Activated CD8-positive, alpha-beta T cell treated with anti-CD3 and anti-CD28 coated beads for 36 hours (primary cell): ENCODE results near the gene CLCN5. TPM values are rescaled to one million over a fixed set of nuclear protein-coding genes. Genes with fewer than 3 reads are reported as not detected.

Experiments
- ATAC-seq: fragments of 200-7000 bp; cut with Tn5 transposase; one replicate; pipeline ENCODE4 v1.10.0; 2021; ENCODE audit warnings: mild to moderate bottlenecking, moderate library complexity
- CTCF ChIA-PET: fragments of 350-600 bp; sonication (Branson Sonifier 250); formaldehyde crosslinking; loops from one replicate; lab custom pipeline; 2021; ENCODE audit warnings: antibody characterized with exemption; lab: Charles Lee
- POLR2A ChIA-PET: fragments of 350-600 bp; sonication (Branson Sonifier 250); formaldehyde crosslinking; loops from one replicate; lab custom pipeline; 2021; ENCODE audit warnings: antibody characterized with exemption; lab: Charles Lee
- DNase-seq: peaks from one replicate; pipeline ENCODE4 v3.0.0-alpha.2; 2020
- H3K27ac Mint-ChIP-seq: one replicate; pipeline ENCODE4 v1.8.0; 2021; ENCODE audit warnings: mild to moderate bottlenecking, mixed read lengths
- H3K27me3 Mint-ChIP-seq: one replicate; pipeline ENCODE4 v1.8.0; 2021; ENCODE audit warnings: mixed read lengths
- H3K36me3 Mint-ChIP-seq: one replicate; pipeline ENCODE4 v1.8.0; 2021; ENCODE audit warnings: low read depth, mixed read lengths
- H3K4me1 Mint-ChIP-seq: one replicate; pipeline ENCODE4 v1.8.0; 2021; ENCODE audit warnings: low read depth, mixed read lengths
- H3K4me3 Mint-ChIP-seq: one replicate; pipeline ENCODE4 v1.8.0; 2021; ENCODE audit warnings: mild to moderate bottlenecking, moderate library complexity, mixed read lengths
- H3K9me3 Mint-ChIP-seq: one replicate; pipeline ENCODE4 v1.8.0; 2021; ENCODE audit warnings: mixed read lengths
- CTCF ChIP-seq: fragments of 200-600 bp; IDR thresholded peaks from one replicate; pipeline ENCODE4 v1.8.0; 2022; ENCODE audit warnings: antibody characterized with exemption, mild to moderate bottlenecking
- intact Hi-C: fragments of 100-400 bp; cut with micrococcal nuclease; formaldehyde crosslinking; loops from one replicate; pipeline ENCODE4 v1.10.0; 2022
- total RNA-seq, 2 experiments: library from RNA; stranded (reverse); gene quantifications; one replicate each; pipeline ENCODE4 v1.2.3, GENCODE V29; 2021

The CLCN5 gene
- total RNA-seq, 2 experiments from 2014 or later: 1.7 TPM

DNA sequence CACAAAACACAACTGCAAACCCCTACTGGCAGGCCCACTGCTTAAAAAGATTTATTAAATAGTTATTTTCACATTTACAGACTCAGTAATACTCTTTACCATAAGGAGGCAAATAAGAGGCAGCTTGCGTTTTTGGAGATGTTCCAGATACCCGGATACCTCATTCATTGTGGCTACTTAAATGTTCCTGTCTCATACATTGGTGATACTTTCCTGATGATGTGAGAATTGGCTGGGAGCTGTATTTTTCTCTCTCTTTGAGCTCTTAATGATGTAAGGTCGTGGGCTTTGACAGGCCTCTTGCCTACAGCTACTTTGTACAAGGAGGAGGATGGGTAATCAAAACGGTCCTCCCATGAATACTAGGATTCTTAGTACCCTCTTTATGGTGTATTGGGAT, 176.9 kb downstream of the CLCN5 start:
- peaks cover 4% of the 10 kb centered on the region for H3K4me1 Mint-ChIP-seq
- no peak for TF ChIP-seq CTCF
- no peaks in the 10 kb centered on the region for H3K9me3 Mint-ChIP-seq
- ChIA-PET POLR2A (interaction anchor here (1.2 kb wide), 1 partner anchor 85 kb away, joined by 3 read pairs; no protein-coding TSS in a partner anchor), CTCF (no interaction called here)
- intact Hi-C loops: no loop called here
- no peak overlapping the region for H3K4me3 Mint-ChIP-seq
- no peak overlapping the region for H3K27ac Mint-ChIP-seq
- no peaks in the 10 kb centered on the region for H3K27me3 Mint-ChIP-seq
- DNase-seq (no peak), ATAC-seq (no peak)
- H3K36me3 Mint-ChIP-seq: no peaks in the 10 kb centered on the region

- Mint-ChIP-seq H3K36me3 (no peaks in the 10 kb centered on the region), H3K9me3 (no peaks in the 10 kb centered on the region), H3K4me3 (no peak overlapping the region), H3K27me3 (no peaks in the 10 kb centered on the region), H3K4me1 (peaks cover 4% of the 10 kb centered on the region), H3K27ac (no peak overlapping the region)
- ChIA-PET CTCF (interaction anchor here (1.3 to 1.6 kb wide), 2 partner anchors 104 to 105 kb away, joined by 4 read pairs; no protein-coding TSS in a partner anchor), POLR2A (interaction anchor here (1.2 kb wide), 1 partner anchor 84 kb away, joined by 3 read pairs; no protein-coding TSS in a partner anchor)
- ATAC-seq (no peak), DNase-seq (peak; percentile 3)
- no peak for TF ChIP-seq CTCF
- intact Hi-C loops: no loop called here
Observed at GRCh38 chrX:50100188-50100587, 177.8 kb downstream of the CLCN5 start.

GRCh38 chrX:50103176-50103575, 180.8 kb downstream of the CLCN5 start:
- Mint-ChIP-seq H3K4me1 (peaks cover 4% of the 10 kb centered on the region), H3K27ac (no peak overlapping the region), H3K4me3 (no peak overlapping the region), H3K36me3 (no peaks in the 10 kb centered on the region), H3K9me3 (no peaks in the 10 kb centered on the region), H3K27me3 (peaks cover 1% of the 10 kb centered on the region)
- ChIA-PET CTCF (no interaction called here), POLR2A (no interaction called here)
- intact Hi-C loops: no loop called here
- ATAC-seq: no peak
- no peak for TF ChIP-seq CTCF
- DNase-seq: no peak

DNA sequence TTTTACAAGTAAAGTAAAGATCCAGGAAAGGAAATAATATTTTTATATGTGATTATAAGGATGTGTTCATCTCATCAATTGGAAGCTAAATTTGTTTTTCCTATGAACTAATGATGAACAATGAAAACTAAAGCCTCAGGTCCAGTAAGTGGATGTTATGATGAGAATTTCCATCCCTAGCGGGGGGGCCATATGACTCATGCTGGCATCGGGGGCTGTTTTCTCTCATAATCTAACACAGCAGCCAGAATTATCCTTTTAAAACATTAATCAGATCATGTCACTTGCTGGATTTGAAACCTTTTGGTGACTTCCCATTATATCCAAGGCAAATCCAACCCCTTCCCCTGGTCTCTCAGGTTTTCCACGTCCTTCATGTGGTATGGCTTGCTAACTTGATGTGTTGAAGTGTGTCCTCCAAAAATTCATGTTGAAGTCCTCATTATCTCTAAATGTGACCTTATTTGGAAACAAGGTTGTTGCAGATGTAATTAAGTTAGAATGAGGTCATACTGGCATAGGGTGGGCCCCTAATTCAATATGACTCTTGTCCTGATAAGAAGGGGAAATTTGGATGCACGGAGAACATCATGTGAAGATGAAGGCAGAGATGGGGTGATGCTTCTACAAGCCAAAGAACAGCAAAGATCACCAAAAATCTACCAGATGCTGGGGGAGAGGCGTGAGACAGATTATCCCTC, 181.6 kb downstream of the CLCN5 start:
- CTCF ChIA-PET: no interaction called here
- ATAC-seq: no peak
- no peak for TF ChIP-seq CTCF
- Mint-ChIP-seq H3K9me3 (no peaks in the 10 kb centered on the region), H3K4me3 (no peak overlapping the region), H3K36me3 (no peaks in the 10 kb centered on the region), H3K27me3 (peaks cover 1% of the 10 kb centered on the region), H3K4me1 (peaks cover 4% of the 10 kb centered on the region), H3K27ac (no peak overlapping the region)
- POLR2A ChIA-PET: no interaction called here
- intact Hi-C loops: no loop called here
- no peak for DNase-seq

- TF ChIP-seq CTCF: no peak
- H3K27ac Mint-ChIP-seq: no peak overlapping the region
- H3K36me3 Mint-ChIP-seq: no peaks in the 10 kb centered on the region
- ChIA-PET POLR2A (no interaction called here), CTCF (no interaction called here)
- ATAC-seq: no peak
- no peaks in the 10 kb centered on the region for H3K9me3 Mint-ChIP-seq
- peaks cover 4% of the 10 kb centered on the region for H3K4me1 Mint-ChIP-seq
- H3K4me3 Mint-ChIP-seq: no peak overlapping the region
- intact Hi-C loops: no loop called here
- H3K27me3 Mint-ChIP-seq: peaks cover 1% of the 10 kb centered on the region
- DNase-seq: no peak
Observed at GRCh38 chrX:50106051-50106675, 183.8 kb downstream of the CLCN5 start.
